Bronchial epithelial cell (primary cell): ENCODE data around the gene CACNA1D. TPM values are rescaled to one million over a fixed set of nuclear protein-coding genes. Genes with fewer than 3 reads are reported as not detected.

Experiments
- DNase-seq: peaks from one replicate; pipeline ENCODE4 v3.0.0-alpha.2; 2010; ENCODE audit warnings: low read depth
- FAIRE-seq: peaks from 2 replicates; lab custom pipeline; 2011; peaks lifted over from hg19 to GRCh38; lab: Jason Lieb, UNC
- H3K27me3 ChIP-seq: 2 replicates; pipeline ENCODE4 v1.5.1; 2011; ENCODE audit warnings: low read length; ENCODE audit not compliant: control insufficient read depth, insufficient read depth
- H3K36me3 ChIP-seq: 2 replicates; pipeline ENCODE4 v1.5.1; 2011; ENCODE audit warnings: low read length; ENCODE audit not compliant: control insufficient read depth, insufficient read depth
- H3K4me3 ChIP-seq: 2 replicates; pipeline ENCODE4 v1.5.1; 2011; ENCODE audit warnings: mild to moderate bottlenecking, low read depth, low read length, control low read depth
- total RNA-seq: library from RNA; depleted of rRNA; stranded (reverse); fragments of >200 nt; gene quantifications from 2 replicates; pipeline ENCODE4 v1.2.1, GENCODE V29; 2014
- TF ChIP-seq, protein P1 (sequence below): IDR thresholded peaks from 2 replicates; pipeline ENCODE4 v1.5.1; 2011; ENCODE audit warnings: mild to moderate bottlenecking, moderate library complexity, low read length, control low read depth, inconsistent platforms; ENCODE audit not compliant: insufficient read depth, severe bottlenecking

Gene CACNA1D
- total RNA-seq, 1 donor from 2014 or later = 0.26 TPM

DNA sequence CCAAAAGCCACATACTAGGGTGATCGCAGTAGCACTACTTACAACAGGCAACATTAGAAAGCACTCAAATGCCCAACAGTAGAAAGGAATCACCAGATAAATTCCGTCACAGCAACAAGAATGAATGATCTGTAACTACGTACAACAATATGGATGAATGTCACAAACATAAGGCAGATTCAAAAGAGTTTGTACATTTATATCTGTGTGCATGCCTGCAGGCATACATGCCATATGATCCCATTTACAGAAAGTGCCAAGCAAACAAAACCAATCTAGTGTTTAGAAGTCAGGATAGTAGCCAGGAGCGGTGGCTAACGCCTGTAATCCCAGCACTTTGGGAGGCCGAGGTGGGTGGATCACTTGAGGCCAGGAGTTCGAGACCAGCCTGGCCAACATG is 355.5 kb downstream of the CACNA1D start:
- peaks cover 11% of the 10 kb centered on the region for H3K27me3 ChIP-seq
- TF ChIP-seq, protein P1, sequence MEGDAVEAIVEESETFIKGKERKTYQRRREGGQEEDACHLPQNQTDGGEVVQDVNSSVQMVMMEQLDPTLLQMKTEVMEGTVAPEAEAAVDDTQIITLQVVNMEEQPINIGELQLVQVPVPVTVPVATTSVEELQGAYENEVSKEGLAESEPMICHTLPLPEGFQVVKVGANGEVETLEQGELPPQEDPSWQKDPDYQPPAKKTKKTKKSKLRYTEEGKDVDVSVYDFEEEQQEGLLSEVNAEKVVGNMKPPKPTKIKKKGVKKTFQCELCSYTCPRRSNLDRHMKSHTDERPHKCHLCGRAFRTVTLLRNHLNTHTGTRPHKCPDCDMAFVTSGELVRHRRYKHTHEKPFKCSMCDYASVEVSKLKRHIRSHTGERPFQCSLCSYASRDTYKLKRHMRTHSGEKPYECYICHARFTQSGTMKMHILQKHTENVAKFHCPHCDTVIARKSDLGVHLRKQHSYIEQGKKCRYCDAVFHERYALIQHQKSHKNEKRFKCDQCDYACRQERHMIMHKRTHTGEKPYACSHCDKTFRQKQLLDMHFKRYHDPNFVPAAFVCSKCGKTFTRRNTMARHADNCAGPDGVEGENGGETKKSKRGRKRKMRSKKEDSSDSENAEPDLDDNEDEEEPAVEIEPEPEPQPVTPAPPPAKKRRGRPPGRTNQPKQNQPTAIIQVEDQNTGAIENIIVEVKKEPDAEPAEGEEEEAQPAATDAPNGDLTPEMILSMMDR = no peak
- FAIRE-seq = no peak
- H3K4me3 ChIP-seq = no peak overlapping the region
- H3K36me3 ChIP-seq = no peaks in the 10 kb centered on the region
- no peak for DNase-seq

DNA sequence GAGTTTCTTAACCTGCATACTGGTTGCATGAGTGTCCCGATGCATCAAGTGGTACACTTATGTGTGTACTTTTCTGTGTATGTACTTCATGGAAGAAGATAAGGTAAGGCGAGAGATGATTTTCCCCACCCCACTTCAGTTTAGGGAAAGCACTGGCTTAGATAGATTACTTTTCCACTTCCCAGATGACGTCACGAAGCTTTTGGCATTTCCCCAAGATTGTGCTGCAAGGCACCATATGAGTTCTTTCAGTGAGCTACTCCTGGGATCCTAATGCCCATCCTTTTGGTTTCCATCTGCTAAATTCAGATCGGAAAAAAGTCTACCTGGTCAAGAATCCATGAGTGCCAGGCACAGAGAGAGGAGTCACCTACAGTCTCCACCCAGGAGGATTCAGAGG is 356.5 kb downstream of the CACNA1D start:
- DNase-seq = peak; percentile 38
- Histone ChIP-seq H3K4me3 (no peak overlapping the region), H3K27me3 (peaks cover 9% of the 10 kb centered on the region), H3K36me3 (no peaks in the 10 kb centered on the region)
- TF ChIP-seq, protein P1 = no peak
- FAIRE-seq = no peak

GRCh38 chr3:53856964-53857363 is 362.6 kb downstream of the CACNA1D start:
- no peak for FAIRE-seq
- no peak for DNase-seq
- Histone ChIP-seq H3K36me3 (no peaks in the 10 kb centered on the region), H3K27me3 (no peaks in the 10 kb centered on the region), H3K4me3 (no peak overlapping the region)
- TF ChIP-seq, protein P1 = no peak

DNA sequence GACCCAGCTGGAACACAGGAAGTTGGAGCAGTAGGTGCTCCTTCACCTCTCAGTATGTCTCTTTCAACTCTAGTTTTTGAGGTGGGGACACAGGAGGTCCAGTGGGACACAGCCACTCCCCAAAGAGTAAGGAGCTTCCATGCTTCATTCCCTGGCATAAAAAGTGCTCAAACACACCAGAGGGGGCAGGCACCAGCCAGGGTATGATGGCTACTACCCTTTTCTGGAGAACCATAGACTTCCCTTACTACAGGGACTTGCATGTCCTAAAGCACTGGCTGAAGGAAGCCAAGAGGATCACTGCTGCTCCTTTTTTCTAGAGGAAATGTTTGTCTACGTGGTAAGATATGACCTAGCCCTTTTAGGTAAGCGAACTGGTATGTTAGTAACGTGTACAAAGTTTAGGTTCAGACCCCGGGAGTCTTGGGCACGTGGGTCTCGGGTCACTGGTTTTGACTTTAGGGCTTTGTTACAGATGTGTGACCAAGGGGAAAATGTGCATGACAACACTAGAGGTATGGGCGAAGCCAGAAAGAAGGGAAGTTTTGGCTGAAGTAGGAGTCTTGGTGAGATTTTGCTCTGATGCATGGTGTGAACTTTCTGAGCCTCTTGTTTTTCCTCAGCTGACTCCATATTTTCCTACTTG is 363.8 kb downstream of the CACNA1D start:
- FAIRE-seq (no peak), DNase-seq (no peak)
- TF ChIP-seq, protein P1 = no peak
- no peaks in the 10 kb centered on the region for H3K27me3 ChIP-seq
- no peaks in the 10 kb centered on the region for H3K36me3 ChIP-seq
- no peak overlapping the region for H3K4me3 ChIP-seq

- FAIRE-seq (no peak), DNase-seq (no peak)
- TF ChIP-seq, protein P1 = no peak
- H3K27me3 ChIP-seq = no peaks in the 10 kb centered on the region
- no peak overlapping the region for H3K4me3 ChIP-seq
- H3K36me3 ChIP-seq = no peaks in the 10 kb centered on the region
Measured at GRCh38 chr3:53859178-53859577, 364.8 kb downstream of the CACNA1D start.

- Histone ChIP-seq H3K36me3 (peaks cover 3% of the 10 kb centered on the region), H3K27me3 (no peaks in the 10 kb centered on the region), H3K4me3 (no peak overlapping the region)
- FAIRE-seq (no peak), DNase-seq (no peak)
- TF ChIP-seq, protein P1 = no peak
Measured at GRCh38 chr3:53860196-53860595, 365.8 kb downstream of the CACNA1D start.
